ENCODE measurements around the gene CNOT3.

The CNOT3 gene

GRCh38 chr19:54127688-54128440 lies 9.7 kb upstream of the CNOT3 start:
- Histone ChIP-seq H4K20me1 (ENCODE audit: low read depth, low read length) (no peaks in the 10 kb centered on the region), H3K36me3 (ENCODE audit: low read length) (no peaks in the 10 kb centered on the region), H3K9me3 (ENCODE audit: insufficient read depth, low read length) (no peaks in the 10 kb centered on the region), H2AFZ (ENCODE audit: low read depth, low read length, severe bottlenecking) (no peak overlapping the region), H3K9me2 (replicated peaks; ENCODE audit: insufficient read depth, low read length) (no peaks in the 10 kb centered on the region), H3K4me2 (ENCODE audit: low read depth, low read length, poor library complexity, severe bottlenecking) (no peak overlapping the region), H3K9ac (ENCODE audit: low read length) (no peak overlapping the region), H3K4me3 (ENCODE audit: insufficient read depth, low read length, poor library complexity, severe bottlenecking) (no peak overlapping the region), H3K79me2 (ENCODE audit: insufficient read depth, low read length) (no peaks in the 10 kb centered on the region), H3F3A (ENCODE audit: insufficient read depth) (no peaks in the 10 kb centered on the region), H3K27me3 (ENCODE audit: low read length) (no peaks in the 10 kb centered on the region), H3K27ac (ENCODE audit: low read depth, low read length) (no peak overlapping the region)
- no peak for TF ChIP-seq EZH2phosphoT487 (conservative IDR thresholded peaks at IDR 0.05; ENCODE audit: low read length)
- no peak for TF ChIP-seq CTCF (IDR thresholded peaks at IDR 0.05; ENCODE audit: insufficient read depth, low read length, poor library complexity, severe bottlenecking)

- no peak overlapping the region for H3K9ac ChIP-seq (ENCODE audit: low read length)
- H3K27ac ChIP-seq (ENCODE audit: low read depth, low read length) = no peak overlapping the region
- H3K4me2 ChIP-seq (ENCODE audit: low read depth, low read length, poor library complexity, severe bottlenecking) = no peak overlapping the region
- no peaks in the 10 kb centered on the region for H3K9me2 ChIP-seq (replicated peaks; ENCODE audit: insufficient read depth, low read length)
- no peaks in the 10 kb centered on the region for H3K27me3 ChIP-seq (ENCODE audit: low read length)
- H3K79me2 ChIP-seq (ENCODE audit: insufficient read depth, low read length) = no peaks in the 10 kb centered on the region
- no peaks in the 10 kb centered on the region for H3K36me3 ChIP-seq (ENCODE audit: low read length)
- H3K9me3 ChIP-seq (ENCODE audit: insufficient read depth, low read length) = no peaks in the 10 kb centered on the region
- H3F3A ChIP-seq (ENCODE audit: insufficient read depth) = no peaks in the 10 kb centered on the region
- no peak overlapping the region for H2AFZ ChIP-seq (ENCODE audit: low read depth, low read length, severe bottlenecking)
- H4K20me1 ChIP-seq (ENCODE audit: low read depth, low read length) = no peaks in the 10 kb centered on the region
- TF ChIP-seq CTCF (IDR thresholded peaks at IDR 0.05; ENCODE audit: insufficient read depth, low read length, poor library complexity, severe bottlenecking) = no peak
- TF ChIP-seq EZH2phosphoT487 (conservative IDR thresholded peaks at IDR 0.05; ENCODE audit: low read length) = no peak
- no peak overlapping the region for H3K4me3 ChIP-seq (ENCODE audit: insufficient read depth, low read length, poor library complexity, severe bottlenecking)
These were observed 9.2 kb upstream of the CNOT3 start for GRCh38 chr19:54128441-54128725.

- Histone ChIP-seq H3K27me3 (ENCODE audit: low read length) (no peaks in the 10 kb centered on the region), H3F3A (ENCODE audit: insufficient read depth) (no peaks in the 10 kb centered on the region), H4K20me1 (ENCODE audit: low read depth, low read length) (no peaks in the 10 kb centered on the region), H3K4me2 (ENCODE audit: low read depth, low read length, poor library complexity, severe bottlenecking) (no peak overlapping the region), H3K9me2 (replicated peaks; ENCODE audit: insufficient read depth, low read length) (no peaks in the 10 kb centered on the region), H3K27ac (ENCODE audit: low read depth, low read length) (no peak overlapping the region), H3K79me2 (ENCODE audit: insufficient read depth, low read length) (no peaks in the 10 kb centered on the region), H3K4me3 (ENCODE audit: insufficient read depth, low read length, poor library complexity, severe bottlenecking) (no peak overlapping the region), H3K36me3 (ENCODE audit: low read length) (no peaks in the 10 kb centered on the region), H2AFZ (ENCODE audit: low read depth, low read length, severe bottlenecking) (no peak overlapping the region), H3K9me3 (ENCODE audit: insufficient read depth, low read length) (no peaks in the 10 kb centered on the region), H3K9ac (ENCODE audit: low read length) (no peak overlapping the region)
- no peak for TF ChIP-seq EZH2phosphoT487 (conservative IDR thresholded peaks at IDR 0.05; ENCODE audit: low read length)
- TF ChIP-seq CTCF (IDR thresholded peaks at IDR 0.05; ENCODE audit: insufficient read depth, low read length, poor library complexity, severe bottlenecking) = no peak
These were observed 8.6 kb upstream of the CNOT3 start for GRCh38 chr19:54128796-54129616.

Measured in SU-DHL-6 (cell line).